Right lobe of liver (tissue), 6 donors: Measurements from ENCODE around the gene OR5B12. TPM values are rescaled to one million over a fixed set of nuclear protein-coding genes. Genes with fewer than 3 reads are reported as not detected.

Experiments used
- ATAC-seq, 4 donors: fragments of 200-7000 bp; cut with Tn5 transposase; one replicate each; pipeline ENCODE4 v1.9.1; 2020; ENCODE audit warnings: mild to moderate bottlenecking in 4 of 4, moderate library complexity in 4 of 4
- DNase-seq, 3 donors: peaks; one replicate each; pipeline ENCODE4 v3.0.0-alpha.2; 2020
- H3K27ac ChIP-seq, 3 donors: fragments of 200-600 bp; one replicate each; pipeline ENCODE4 v1.8.0; 2022
- H3K27me3 ChIP-seq, 2 donors: fragments of 200-600 bp; one replicate each; pipeline ENCODE4 v1.8.0; 2022
- H3K36me3 ChIP-seq, 4 donors: fragments of 200-600 bp; sonication (generic) in 1 of 4; one replicate each; pipeline versions ENCODE4 v1.5.1 to v1.8.0; 2017 to 2022; ENCODE audit warnings: control low read depth in 1 of 4
- H3K4me1 ChIP-seq, 4 donors: fragments of 200-600 bp; sonication (generic) in 1 of 4; one replicate each; pipeline versions ENCODE4 v1.5.1 to v1.8.0; 2017 to 2022; ENCODE audit warnings: control low read depth in 1 of 4
- H3K4me3 ChIP-seq, 3 donors: fragments of 200-600 bp; one replicate each; pipeline ENCODE4 v1.8.0; 2022
- H3K9me3 ChIP-seq, 4 donors: fragments of 200-600 bp; sonication (generic) in 1 of 4; one replicate each; pipeline versions ENCODE4 v1.5.1 to v1.8.0; 2017 to 2022; ENCODE audit warnings: control low read depth in 1 of 4
- POLR2A ChIP-seq: fragments of 450-650 bp; IDR thresholded peaks from one replicate; pipeline ENCODE4 v1.6.1; 2017; ENCODE audit warnings: antibody characterized with exemption, mild to moderate bottlenecking
- WGBS: methylation state at CpG from one replicate; pipeline ENCODE4 v1.1.6; 2018; ENCODE audit warnings: low coverage, low lambda C conversion rate; ENCODE audit not compliant: insufficient coverage; ENCODE audit errors: missing lambda C conversion rate; 5-methylcytosine and 5-hydroxymethylcytosine counted together
- intact Hi-C, 2 donors: fragments of 100-400 bp; cut with DNase I; formaldehyde crosslinking; loops; one replicate each; pipeline versions ENCODE4 v1.11.2 to v1.14.1; 2022
- long read RNA-seq: library from polyadenylated mRNA; unstranded; transcript quantifications from one replicate; pipeline ENCODE4 v2.0.0, GENCODE V29; 2019
- total RNA-seq, 6 experiments: library from RNA; depleted of rRNA in 2 of 6; stranded (reverse); fragments of >200 nt in 2 of 6; fragmentation: NEBNext Ultra II Directional in 3 of 6; extraction: Animal tissue kit (Norgen Biotek cat#: 25700) in 3 of 6; gene quantifications; one replicate each; pipeline versions ENCODE4 v1.1.0 to v1.2.4, GENCODE V29; 2016 to 2023
- TF ChIP-seq, protein P1 (sequence below), 4 donors: fragments of 200-600 bp in 3 of 4; fragments of 450-650 bp in 1 of 4; IDR thresholded peaks; one replicate each; pipeline versions ENCODE4 v1.5.1 to v1.8.0; 2016 to 2022; ENCODE audit warnings: antibody characterized with exemption in 4 of 4, mild to moderate bottlenecking in 2 of 4
- donor health status: DM: no; HTN: yes; CAD: no.
- donor health status: DM: no; HTN: no; CAD: no.
- donor health status: DM: no; HTN: no; CAD: no.
- donor health status: DM: no; HTN: yes; CAD: no.
- donor health status: DM: no; HTN: yes; CAD: no.

The OR5B12 gene
- total RNA-seq = not detected
- long read RNA-seq = 0 reads

DNA sequence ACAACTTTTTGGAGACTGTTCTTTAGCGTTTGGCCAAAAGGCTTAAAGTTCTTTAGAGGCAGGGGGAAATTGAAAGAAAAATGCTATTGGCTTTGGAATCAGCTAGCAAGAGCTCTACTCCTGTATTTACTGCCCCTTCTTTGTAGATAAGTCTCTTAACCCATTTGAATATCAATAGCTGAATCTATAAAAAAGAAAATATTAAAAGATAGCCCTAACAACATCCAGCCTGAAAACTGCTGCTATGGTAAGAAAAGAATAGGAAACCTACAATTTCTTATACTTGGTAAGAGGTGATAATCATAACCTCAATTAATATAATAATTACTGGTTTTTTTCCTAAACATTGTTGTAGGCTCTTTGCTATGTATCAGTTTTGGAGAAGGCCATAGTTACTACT, at the start of gene OR5B12:
TSS of gene OR5B12 (minus strand) at position 101 of the 400 bp plus-strand sequence. CDS start 2,085 bp downstream, outside the sequence.
- Histone ChIP-seq H3K27ac (no peak within 1 kb of the TSS), H3K9me3 (no peaks in the 10 kb centered on the region), H3K4me1 (no peaks in the 10 kb centered on the region), H3K4me3 (no peak within 1 kb of the TSS), H3K36me3 (no peaks in the 10 kb centered on the region), H3K27me3 (no peaks in the 10 kb centered on the region)
- 50% methylated on average over 1 of the region's 1 CpG for WGBS
- TF ChIP-seq, protein P1, sequence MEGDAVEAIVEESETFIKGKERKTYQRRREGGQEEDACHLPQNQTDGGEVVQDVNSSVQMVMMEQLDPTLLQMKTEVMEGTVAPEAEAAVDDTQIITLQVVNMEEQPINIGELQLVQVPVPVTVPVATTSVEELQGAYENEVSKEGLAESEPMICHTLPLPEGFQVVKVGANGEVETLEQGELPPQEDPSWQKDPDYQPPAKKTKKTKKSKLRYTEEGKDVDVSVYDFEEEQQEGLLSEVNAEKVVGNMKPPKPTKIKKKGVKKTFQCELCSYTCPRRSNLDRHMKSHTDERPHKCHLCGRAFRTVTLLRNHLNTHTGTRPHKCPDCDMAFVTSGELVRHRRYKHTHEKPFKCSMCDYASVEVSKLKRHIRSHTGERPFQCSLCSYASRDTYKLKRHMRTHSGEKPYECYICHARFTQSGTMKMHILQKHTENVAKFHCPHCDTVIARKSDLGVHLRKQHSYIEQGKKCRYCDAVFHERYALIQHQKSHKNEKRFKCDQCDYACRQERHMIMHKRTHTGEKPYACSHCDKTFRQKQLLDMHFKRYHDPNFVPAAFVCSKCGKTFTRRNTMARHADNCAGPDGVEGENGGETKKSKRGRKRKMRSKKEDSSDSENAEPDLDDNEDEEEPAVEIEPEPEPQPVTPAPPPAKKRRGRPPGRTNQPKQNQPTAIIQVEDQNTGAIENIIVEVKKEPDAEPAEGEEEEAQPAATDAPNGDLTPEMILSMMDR (IDR thresholded peaks at IDR 0.05) = no peak
- no peak for TF ChIP-seq POLR2A
- intact Hi-C loops = no loop called here
- DNase-seq (no peak), ATAC-seq (no peak)

DNA sequence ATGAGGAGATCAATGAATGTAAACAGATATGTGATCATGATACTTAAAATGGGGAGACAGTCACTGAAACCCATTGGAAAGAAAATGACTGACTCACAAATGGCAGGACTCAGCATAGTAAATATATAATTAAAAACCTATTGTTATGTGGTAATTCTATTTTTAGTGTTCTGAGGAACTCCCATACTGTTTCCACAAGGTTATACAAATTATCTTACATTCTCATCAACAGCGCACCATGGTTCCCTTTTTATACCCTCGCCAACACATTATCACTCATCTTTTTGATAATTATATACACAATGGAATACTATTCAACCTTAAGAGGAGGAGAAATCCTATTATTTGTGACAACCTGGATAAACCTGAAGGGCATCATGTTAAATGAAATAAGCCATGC, 48.8 kb upstream of the OR5B12 start:
- WGBS = 60% methylated on average over 2 of the region's 2 CpGs
- ATAC-seq = no peak
- intact Hi-C loops = no loop called here
- no peak for DNase-seq
- H3K4me1 ChIP-seq = no peaks in the 10 kb centered on the region
- H3K27me3 ChIP-seq = no peaks in the 10 kb centered on the region
- H3K4me3 ChIP-seq = no peak overlapping the region
- H3K27ac ChIP-seq = no peak overlapping the region
- TF ChIP-seq, protein P1 (IDR thresholded peaks at IDR 0.05) = no peak
- TF ChIP-seq POLR2A = no peak
- no peaks in the 10 kb centered on the region for H3K9me3 ChIP-seq
- no peaks in the 10 kb centered on the region for H3K36me3 ChIP-seq

DNA sequence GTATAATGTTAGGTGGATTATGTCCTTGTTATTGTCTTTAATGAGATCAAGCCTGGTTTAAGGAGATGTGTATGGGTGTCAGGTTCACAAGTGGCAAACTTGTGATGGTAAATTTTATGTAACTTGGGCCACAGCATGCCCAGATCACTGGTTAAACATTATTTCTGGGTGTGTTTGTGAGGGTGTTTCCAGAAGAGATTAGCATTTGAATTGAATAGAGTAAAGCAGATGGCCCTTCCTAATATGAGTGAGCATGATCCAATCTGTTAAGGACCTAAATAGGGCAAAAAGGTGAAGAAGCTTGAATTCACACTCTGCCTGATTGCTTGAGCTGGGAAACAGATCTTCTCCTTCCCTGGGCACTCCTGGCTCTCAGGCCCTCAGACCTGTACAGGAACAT, 45.1 kb upstream of the OR5B12 start:
- intact Hi-C loops = no loop called here
- DNase-seq (no peak), ATAC-seq (no peak)
- no peak for TF ChIP-seq POLR2A
- TF ChIP-seq, protein P1 (IDR thresholded peaks at IDR 0.05) = no peak
- Histone ChIP-seq H3K36me3 (no peaks in the 10 kb centered on the region), H3K4me3 (no peak overlapping the region), H3K27me3 (no peaks in the 10 kb centered on the region), H3K4me1 (no peaks in the 10 kb centered on the region), H3K9me3 (no peaks in the 10 kb centered on the region), H3K27ac (no peak overlapping the region)

DNA sequence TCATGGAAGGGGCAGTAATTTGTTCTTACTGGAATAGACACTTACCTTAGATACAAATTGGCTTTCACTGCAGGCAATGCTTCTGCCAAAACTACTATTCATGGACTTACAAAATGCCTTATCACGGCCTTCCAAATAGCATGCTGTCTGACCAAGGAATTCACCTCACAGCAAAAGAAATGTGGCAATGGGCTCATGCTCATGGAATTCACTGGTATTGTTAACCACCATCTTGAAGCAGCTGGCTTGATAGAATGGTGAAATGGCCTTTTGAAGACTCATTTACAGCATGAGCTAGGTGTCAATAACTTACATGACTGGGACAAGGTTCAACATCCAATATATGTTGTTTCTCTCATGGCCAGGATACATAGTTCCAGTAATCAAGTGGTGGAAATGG, 43.9 kb upstream of the OR5B12 start:
- no CpG with 5 or more reads among the region's 1 CpG for WGBS
- DNase-seq = no peak
- H3K27ac ChIP-seq = no peak overlapping the region

More for the DNA sequence above, 43.9 kb upstream of the OR5B12 start:
- no peaks in the 10 kb centered on the region for H3K4me1 ChIP-seq
- no peak overlapping the region for H3K4me3 ChIP-seq
- no peaks in the 10 kb centered on the region for H3K9me3 ChIP-seq
- no peaks in the 10 kb centered on the region for H3K27me3 ChIP-seq
- TF ChIP-seq, protein P1 (IDR thresholded peaks at IDR 0.05) = no peak
- no peak for TF ChIP-seq POLR2A
- no peaks in the 10 kb centered on the region for H3K36me3 ChIP-seq
- intact Hi-C loops = no loop called here
- ATAC-seq = no peak
